Small intestine (tissue), 7 donors: Measurements from ENCODE around the gene CDH23. TPM values are rescaled to one million over a fixed set of nuclear protein-coding genes. Genes with fewer than 3 reads are reported as not detected.
A peak's percentile ranks its signal among the peaks of the same experiment; 100 is the strongest.

Experiments used
- DNase-seq, 2 donors: peaks; one replicate each; pipeline versions ENCODE4 v3.0.0 to v3.0.0-alpha.2; 2013
- FAIRE-seq: peaks from 2 replicates; lab custom pipeline; 2012; peaks lifted over from hg19 to GRCh38; lab: Jason Lieb, UNC
- H3K27ac ChIP-seq, 3 donors: one replicate each; pipeline ENCODE4 v1.5.1; 2013; ENCODE audit warnings: low read length in 2 of 3, mild to moderate bottlenecking in 2 of 3, control low read depth in 1 of 3, inconsistent platforms in 1 of 3, low read depth in 1 of 3, moderate library complexity in 1 of 3
- H3K27me3 ChIP-seq, 3 donors: one replicate each; pipeline ENCODE4 v1.6.1; 2013; ENCODE audit warnings: low read length in 3 of 3, inconsistent platforms in 1 of 3; ENCODE audit not compliant: control insufficient read depth in 3 of 3, insufficient read depth in 3 of 3
- H3K36me3 ChIP-seq, 3 donors: one replicate each; pipeline ENCODE4 v1.6.1; 2013; ENCODE audit warnings: low read length in 3 of 3, inconsistent platforms in 1 of 3, low read depth in 1 of 3, mild to moderate bottlenecking in 1 of 3, moderate library complexity in 1 of 3; ENCODE audit not compliant: control insufficient read depth in 3 of 3, insufficient read depth in 2 of 3
- H3K4me1 ChIP-seq, 3 donors: one replicate each; pipeline ENCODE4 v1.6.1; 2013; ENCODE audit warnings: low read length in 2 of 3, inconsistent platforms in 1 of 3, low read depth in 1 of 3, mild to moderate bottlenecking in 1 of 3, moderate library complexity in 1 of 3; ENCODE audit not compliant: control insufficient read depth in 3 of 3, insufficient read depth in 2 of 3
- H3K4me3 ChIP-seq, 3 donors: one replicate each; pipeline ENCODE4 v1.5.1; 2013; ENCODE audit warnings: low read length in 3 of 3, control low read depth in 1 of 3, inconsistent platforms in 1 of 3, low read depth in 1 of 3, mild to moderate bottlenecking in 1 of 3, moderate library complexity in 1 of 3
- H3K9me3 ChIP-seq, 2 donors: one replicate each; pipeline ENCODE4 v1.6.1; 2013; ENCODE audit warnings: low read depth in 1 of 2, low read length in 1 of 2; ENCODE audit not compliant: control insufficient read depth in 2 of 2, insufficient read depth in 1 of 2
- WGBS, 3 donors: extraction: QIAGEN DNeasy Blood & Tissue Kit; methylation state at CpG; one replicate each; pipeline ENCODE4 v1.1.7; 2013; 5-methylcytosine and 5-hydroxymethylcytosine counted together
- polyA plus RNA-seq, 4 donors: library from polyadenylated mRNA; stranded (reverse) in 3 of 4; unstranded in 1 of 4; fragments of 200-250 nt in 3 of 4; fragments of 120-200 nt in 1 of 4; gene quantifications; one replicate each; pipeline versions ENCODE4 v1.2.1 to v1.2.3, GENCODE V29; 2013
- donor health status: healthy with polysubstance abuse.
- donor health status: control.
- donor health status: control.
- donor health status: Bipolar disorder and iron deficiency.
- donor health status: healthy.

CDH23 gene
- polyA plus RNA-seq, 4 donors: 0.89 to 2.5 (median 1.6) TPM

- no peak overlapping the region for H3K27ac ChIP-seq
- 72 to 84% (median 77%) methylated on average over 7 to 8 of the region's 8 CpGs for WGBS, 3 donors
- H3K4me1 ChIP-seq: no peaks in the 10 kb centered on the region
- FAIRE-seq (no peak), DNase-seq (no peak)
- H3K4me3 ChIP-seq: no peak overlapping the region
- no peaks in the 10 kb centered on the region for H3K9me3 ChIP-seq
- no peaks in the 10 kb centered on the region for H3K36me3 ChIP-seq
- H3K27me3 ChIP-seq: no peaks in the 10 kb centered on the region
Observed at GRCh38 chr10:71788954-71789353, 392.2 kb downstream of the CDH23 start.

GRCh38 chr10:71789871-71790270 lies 393.2 kb downstream of the CDH23 start:
- no peaks in the 10 kb centered on the region for H3K27me3 ChIP-seq
- no peak for FAIRE-seq
- H3K4me1 ChIP-seq: no peaks in the 10 kb centered on the region
- 68 to 83% (median 74%) methylated on average over 10 of the region's 10 CpGs for WGBS, 3 donors
- no peak overlapping the region for H3K27ac ChIP-seq
- H3K36me3 ChIP-seq: no peaks in the 10 kb centered on the region
- no peak for DNase-seq
- no peaks in the 10 kb centered on the region for H3K9me3 ChIP-seq
- H3K4me3 ChIP-seq: no peak overlapping the region

GRCh38 chr10:71790749-71791440 lies 394.2 kb downstream of the CDH23 start:
- DNase-seq: no peak

GRCh38 chr10:71795248-71795647 lies 398.5 kb downstream of the CDH23 start:
- H3K36me3 ChIP-seq: no peaks in the 10 kb centered on the region
- no peak overlapping the region for H3K4me3 ChIP-seq
- H3K9me3 ChIP-seq: no peaks in the 10 kb centered on the region
- no peaks in the 10 kb centered on the region for H3K27me3 ChIP-seq
- no peaks in the 10 kb centered on the region for H3K4me1 ChIP-seq
- DNase-seq (peak in 1 of 2 donors; percentile 48), FAIRE-seq (no peak)
- 17 to 30% (median 23%) methylated on average over 2 of the region's 2 CpGs for WGBS, 3 donors
- H3K27ac ChIP-seq: no peak overlapping the region

More at GRCh38 chr10:71790749-71791440, 394.2 kb downstream of the CDH23 start:
- no peaks in the 10 kb centered on the region for H3K27me3 ChIP-seq
- no peaks in the 10 kb centered on the region for H3K9me3 ChIP-seq
- 69 to 81% (median 76%) methylated on average over 17 of the region's 17 CpGs for WGBS, 3 donors
- H3K36me3 ChIP-seq: no peaks in the 10 kb centered on the region
- H3K27ac ChIP-seq: no peak overlapping the region
- H3K4me1 ChIP-seq: no peaks in the 10 kb centered on the region
- no peak overlapping the region for H3K4me3 ChIP-seq
- no peak for FAIRE-seq

- no peaks in the 10 kb centered on the region for H3K9me3 ChIP-seq
- H3K4me1 ChIP-seq: no peaks in the 10 kb centered on the region
- no peak overlapping the region for H3K4me3 ChIP-seq
- FAIRE-seq (no peak), DNase-seq (no peak)
- H3K27me3 ChIP-seq: no peaks in the 10 kb centered on the region
- H3K27ac ChIP-seq: no peak overlapping the region
- no peaks in the 10 kb centered on the region for H3K36me3 ChIP-seq
- WGBS, 3 donors: 66 to 82% (median 81%) methylated on average over 7 of the region's 7 CpGs
Observed at GRCh38 chr10:71796749-71797405, 400.2 kb downstream of the CDH23 start.

GRCh38 chr10:71797533-71798307 lies 401.0 kb downstream of the CDH23 start:
- H3K4me3 ChIP-seq: no peak overlapping the region
- H3K27ac ChIP-seq: no peak overlapping the region
- FAIRE-seq (no peak), DNase-seq (no peak)
- no peaks in the 10 kb centered on the region for H3K27me3 ChIP-seq
- no peaks in the 10 kb centered on the region for H3K36me3 ChIP-seq
- H3K9me3 ChIP-seq: no peaks in the 10 kb centered on the region
- H3K4me1 ChIP-seq: no peaks in the 10 kb centered on the region
- 65 to 83% (median 68%) methylated on average over 10 of the region's 10 CpGs for WGBS, 3 donors

- no peak overlapping the region for H3K27ac ChIP-seq
- FAIRE-seq: no peak
Observed at GRCh38 chr10:71798308-71798624, 401.5 kb downstream of the CDH23 start.

GRCh38 chr10:71799112-71799511 lies 402.4 kb downstream of the CDH23 start:
- no peaks in the 10 kb centered on the region for H3K4me1 ChIP-seq
- no peaks in the 10 kb centered on the region for H3K36me3 ChIP-seq
- FAIRE-seq: no peak
- H3K27me3 ChIP-seq: no peaks in the 10 kb centered on the region
- 71 to 88% (median 79%) methylated on average over 10 of the region's 10 CpGs for WGBS, 3 donors
- H3K27ac ChIP-seq: no peak overlapping the region
- no peak overlapping the region for H3K4me3 ChIP-seq
- no peak for DNase-seq
- H3K9me3 ChIP-seq: no peaks in the 10 kb centered on the region

More at GRCh38 chr10:71798308-71798624, 401.5 kb downstream of the CDH23 start:
- Histone ChIP-seq H3K27me3 (no peaks in the 10 kb centered on the region), H3K9me3 (no peaks in the 10 kb centered on the region), H3K4me3 (no peak overlapping the region), H3K36me3 (no peaks in the 10 kb centered on the region), H3K4me1 (no peaks in the 10 kb centered on the region)
- no peak for DNase-seq
- 79 to 88% (median 81%) methylated on average over 6 of the region's 6 CpGs for WGBS, 3 donors
